Transverse colon (tissue), 4 donors: ENCODE measurements around the gene SMIM1. TPM values are rescaled to one million over a fixed set of nuclear protein-coding genes. Genes with fewer than 3 reads are reported as not detected.

ENCODE experiments used
- DNase-seq: peaks from one replicate; pipeline ENCODE4 v3.0.0-alpha.2; 2019
- H3K27ac ChIP-seq, 4 donors: fragments of 200-600 bp; sonication (generic); 2 replicates each; pipeline ENCODE4 v1.5.1; 2016 to 2018; ENCODE audit warnings: inconsistent platforms in 4 of 4
- H3K27me3 ChIP-seq: fragments of 200-600 bp; sonication (generic); 2 replicates; pipeline ENCODE4 v1.5.1; 2017; ENCODE audit warnings: inconsistent platforms
- H3K36me3 ChIP-seq, 4 donors: fragments of 200-600 bp; sonication (generic); 2 replicates each; pipeline ENCODE4 v1.5.1; 2017 to 2019; ENCODE audit warnings: inconsistent platforms in 4 of 4
- H3K4me1 ChIP-seq, 4 donors: fragments of 200-600 bp; sonication (generic); 2 replicates each; pipeline ENCODE4 v1.5.1; 2017 to 2020; ENCODE audit warnings: inconsistent platforms in 4 of 4
- H3K4me3 ChIP-seq, 4 donors: fragments of 200-600 bp; sonication (generic); 1 replicate in 1 of 4; 2 replicates in 3 of 4; pipeline versions ENCODE4 v1.5.1 to v1.6.1; 2017 to 2019; ENCODE audit warnings: inconsistent platforms in 4 of 4
- H3K9me3 ChIP-seq, 2 donors: fragments of 200-600 bp; sonication (generic); 2 replicates each; pipeline ENCODE4 v1.5.1; 2017 to 2019; ENCODE audit warnings: inconsistent platforms in 2 of 2
- EP300 ChIP-seq: sonication (generic); formaldehyde crosslinking; IDR thresholded peaks from one replicate; pipeline ENCODE4 v1.6.1; 2017; ENCODE audit warnings: antibody characterized with exemption, low read depth
- POLR2A ChIP-seq: fragments of 450-650 bp; IDR thresholded peaks from one replicate; pipeline ENCODE4 v1.6.1; 2016; ENCODE audit warnings: antibody characterized with exemption, mild to moderate bottlenecking, moderate library complexity
- POLR2AphosphoS5 ChIP-seq, 3 donors: sonication (generic); formaldehyde crosslinking; IDR thresholded peaks; one replicate each; pipeline ENCODE4 v1.6.1; 2016; ENCODE audit warnings: antibody characterized with exemption in 3 of 3
- WGBS, 2 donors: methylation state at CpG; one replicate each; pipeline ENCODE4 v1.1.5; 2018; ENCODE audit warnings: low coverage in 1 of 2; 5-methylcytosine and 5-hydroxymethylcytosine counted together
- in situ Hi-C, 4 donors: fragments of 200-750 bp; cut with MboI; loops; one replicate each; pipeline versions ENCODE4 v1.15.0 to v1.15.1; 2017; ENCODE audit warnings: low sequenced_read_pairs in 3 of 4, low pct_ligation_motif_present in 1 of 4, low pct_unique_long_range_greater_than_20kb in 1 of 4
- intact Hi-C: fragments of 100-400 bp; cut with DNase I; formaldehyde crosslinking; loops from one replicate; pipeline ENCODE4 v1.15.1; 2023; ENCODE audit warnings: low total_unique reads
- total RNA-seq, 4 donors: library from RNA; depleted of rRNA; stranded (reverse); fragments of >200 nt; gene quantifications; one replicate each; pipeline ENCODE4 v1.1.0, GENCODE V29; 2016
- TF ChIP-seq, protein P1 (sequence below), 5 experiments: fragments of 200-600 bp in 3 of 5; fragments of 450-650 bp in 2 of 5; sonication (generic) in 3 of 5; IDR thresholded peaks; 1 replicate in 2 of 5; 2 replicates in 3 of 5; pipeline ENCODE4 v1.5.1; 2016 to 2017; ENCODE audit warnings: antibody characterized with exemption in 5 of 5, inconsistent platforms in 3 of 5, mild to moderate bottlenecking in 2 of 5, moderate library complexity in 1 of 5

SMIM1 gene
- total RNA-seq, 4 donors from 2014 or later: not detected

GRCh38 chr1:3776231-3776961 is 3.8 kb downstream of the SMIM1 start:
- intact Hi-C loops: no loop called here
- Histone ChIP-seq H3K27ac (no peak overlapping the region), H3K9me3 (no peaks in the 10 kb centered on the region), H3K36me3 (peaks cover 0 to 18% (median 8%) of the 10 kb centered on the region in 4 donors), H3K27me3 (peaks cover 8% of the 10 kb centered on the region), H3K4me3 (no peak overlapping the region), H3K4me1 (peaks cover 9 to 33% (median 25%) of the 10 kb centered on the region in 4 donors)
- TF ChIP-seq POLR2AphosphoS5 (IDR thresholded peaks at IDR 0.05) (no peak), POLR2A (no peak), EP300 (no peak)
- TF ChIP-seq, protein P1, sequence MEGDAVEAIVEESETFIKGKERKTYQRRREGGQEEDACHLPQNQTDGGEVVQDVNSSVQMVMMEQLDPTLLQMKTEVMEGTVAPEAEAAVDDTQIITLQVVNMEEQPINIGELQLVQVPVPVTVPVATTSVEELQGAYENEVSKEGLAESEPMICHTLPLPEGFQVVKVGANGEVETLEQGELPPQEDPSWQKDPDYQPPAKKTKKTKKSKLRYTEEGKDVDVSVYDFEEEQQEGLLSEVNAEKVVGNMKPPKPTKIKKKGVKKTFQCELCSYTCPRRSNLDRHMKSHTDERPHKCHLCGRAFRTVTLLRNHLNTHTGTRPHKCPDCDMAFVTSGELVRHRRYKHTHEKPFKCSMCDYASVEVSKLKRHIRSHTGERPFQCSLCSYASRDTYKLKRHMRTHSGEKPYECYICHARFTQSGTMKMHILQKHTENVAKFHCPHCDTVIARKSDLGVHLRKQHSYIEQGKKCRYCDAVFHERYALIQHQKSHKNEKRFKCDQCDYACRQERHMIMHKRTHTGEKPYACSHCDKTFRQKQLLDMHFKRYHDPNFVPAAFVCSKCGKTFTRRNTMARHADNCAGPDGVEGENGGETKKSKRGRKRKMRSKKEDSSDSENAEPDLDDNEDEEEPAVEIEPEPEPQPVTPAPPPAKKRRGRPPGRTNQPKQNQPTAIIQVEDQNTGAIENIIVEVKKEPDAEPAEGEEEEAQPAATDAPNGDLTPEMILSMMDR (IDR thresholded peaks at IDR 0.05): no peak
- WGBS, 2 donors: 69% methylated on average over 20 of the region's 21 CpGs; no CpG with 5 or more reads in 1 of the 2 donors
- in situ Hi-C loops: no loop called here
- no peak for DNase-seq

GRCh38 chr1:3777078-3777547 is 4.6 kb downstream of the SMIM1 start:
- Histone ChIP-seq H3K4me1 (peaks cover 9 to 26% (median 18%) of the 10 kb centered on the region in 4 donors), H3K27me3 (peaks cover 1% of the 10 kb centered on the region), H3K27ac (no peak overlapping the region), H3K4me3 (no peak overlapping the region), H3K36me3 (peaks cover 0 to 26% (median 12%) of the 10 kb centered on the region in 4 donors), H3K9me3 (no peaks in the 10 kb centered on the region)
- in situ Hi-C loops (no loop called here), intact Hi-C loops (no loop called here)
- 80 to 82% methylated on average over 1 to 10 of the region's 10 CpGs for WGBS, 2 donors
- DNase-seq: no peak
- no peak for TF ChIP-seq POLR2A
- TF ChIP-seq, protein P1 (IDR thresholded peaks at IDR 0.05): no peak
- TF ChIP-seq POLR2AphosphoS5 (IDR thresholded peaks at IDR 0.05): no peak
- TF ChIP-seq EP300: no peak

- no peak for DNase-seq
Measured at GRCh38 chr1:3777647-3778589, 5.4 kb downstream of the SMIM1 start.

More at GRCh38 chr1:3777647-3778589, 5.4 kb downstream of the SMIM1 start:
- intact Hi-C loops (no loop called here), in situ Hi-C loops (no loop called here)
- Histone ChIP-seq H3K4me1 (peaks cover 9 to 22% (median 15%) of the 10 kb centered on the region in 4 donors), H3K27me3 (no peaks in the 10 kb centered on the region), H3K9me3 (no peaks in the 10 kb centered on the region), H3K36me3 (peaks cover 0 to 34% (median 15%) of the 10 kb centered on the region in 4 donors), H3K4me3 (no peak overlapping the region), H3K27ac (no peak overlapping the region)
- TF ChIP-seq POLR2AphosphoS5 (IDR thresholded peaks at IDR 0.05) (no peak), EP300 (no peak), POLR2A (no peak)
- TF ChIP-seq, protein P1 (IDR thresholded peaks at IDR 0.05): no peak
- 87% methylated on average over 16 of the region's 20 CpGs; no CpG with 5 or more reads in 1 of the 2 donors for WGBS, 2 donors
